ENCODE results near the gene MAZ.
A peak's percentile ranks its signal among the peaks of the same experiment; 100 is the strongest.
"Not testable (repeated sequence)": the region's sequence is repeated elsewhere in the genome, so short reads cannot be mapped to it uniquely, and the experiment has no call there.

Gene MAZ

GRCh38 chr16:29825145-29826044 lies 19.1 kb downstream of the MAZ start:
- DNase-seq = peak; percentile 90

GRCh38 chr16:29826342-29826695 lies 20.0 kb downstream of the MAZ start:
- DNase-seq = no peak

- DNase-seq = no peak
These were observed 24.4 kb downstream of the MAZ start for GRCh38 chr16:29830774-29831173.

- DNase-seq = no peak
These were observed 25.2 kb downstream of the MAZ start for GRCh38 chr16:29831490-29831889.

- not testable (repeated sequence) for DNase-seq
These were observed 26.9 kb downstream of the MAZ start for GRCh38 chr16:29833219-29833618.

- no peak for DNase-seq
These were observed 27.8 kb downstream of the MAZ start for GRCh38 chr16:29834079-29834478.

GRCh38 chr16:29835926-29836325 lies 29.6 kb downstream of the MAZ start:
- DNase-seq = no peak

GRCh38 chr16:29836623-29837022 lies 30.3 kb downstream of the MAZ start:
- no peak for DNase-seq

GRCh38 chr16:29837841-29838240 lies 31.5 kb downstream of the MAZ start:
- DNase-seq = no peak

- no peak for DNase-seq
These were observed 33.5 kb downstream of the MAZ start for GRCh38 chr16:29839822-29840221.

- DNase-seq = no peak
These were observed 33.9 kb downstream of the MAZ start for GRCh38 chr16:29840240-29840639.

GRCh38 chr16:29841631-29842030 lies 35.3 kb downstream of the MAZ start:
- DNase-seq = no peak

GRCh38 chr16:29842732-29843346 lies 36.5 kb downstream of the MAZ start:
- DNase-seq = no peak

- DNase-seq = no peak
These were observed 37.6 kb downstream of the MAZ start for GRCh38 chr16:29843931-29844330.

- no peak for DNase-seq
These were observed 38.4 kb downstream of the MAZ start for GRCh38 chr16:29844575-29845331.

- no peak for DNase-seq
These were observed 39.3 kb downstream of the MAZ start for GRCh38 chr16:29845656-29846055.

GRCh38 chr16:29848420-29849297 lies 42.3 kb downstream of the MAZ start:
- DNase-seq = no peak

GRCh38 chr16:29849505-29849904 lies 43.2 kb downstream of the MAZ start:
- DNase-seq = no peak

GRCh38 chr16:29850998-29851397 lies 44.7 kb downstream of the MAZ start:
- no peak for DNase-seq

GRCh38 chr16:29852654-29853053 lies 46.3 kb downstream of the MAZ start:
- no peak for DNase-seq

- no peak for DNase-seq
These were observed 48.3 kb downstream of the MAZ start for GRCh38 chr16:29854520-29855100.

- peak; percentile 17 for DNase-seq
These were observed 50.9 kb downstream of the MAZ start for GRCh38 chr16:29857133-29857760.

All from NCI-H2171 treated with DMSO at 0.1 percent for 48 hours (cell line).